ENCODE measurements around the gene PCNX2. TPM values are rescaled to one million over a fixed set of nuclear protein-coding genes. Genes with fewer than 3 reads are reported as not detected.

PCNX2 gene
- total RNA-seq, 1 experiment from 2014 or later: 4.5 TPM

- Histone ChIP-seq H3K27me3 (no peaks in the 10 kb centered on the region), H3K36me3 (no peaks in the 10 kb centered on the region), H3K4me1 (no peaks in the 10 kb centered on the region), H3K27ac (no peak overlapping the region), H3K4me3 (no peak overlapping the region), H3K9me3 (replicated peaks) (no peaks in the 10 kb centered on the region)
- no peak for DNase-seq
Observed at GRCh38 chr1:233290396-233291034, 5.0 kb downstream of the PCNX2 start.

- Histone ChIP-seq H3K27ac (no peak overlapping the region), H3K36me3 (no peaks in the 10 kb centered on the region), H3K27me3 (no peaks in the 10 kb centered on the region), H3K4me3 (no peak overlapping the region), H3K4me1 (no peaks in the 10 kb centered on the region), H3K9me3 (replicated peaks) (no peaks in the 10 kb centered on the region)
- no peak for DNase-seq
Observed at GRCh38 chr1:233289676-233290075, 5.8 kb downstream of the PCNX2 start.

- H3K27me3 ChIP-seq: no peaks in the 10 kb centered on the region
- no peak overlapping the region for H3K4me3 ChIP-seq
- H3K36me3 ChIP-seq: no peaks in the 10 kb centered on the region
- H3K4me1 ChIP-seq: no peaks in the 10 kb centered on the region
- no peak overlapping the region for H3K27ac ChIP-seq
- no peak for DNase-seq
- H3K9me3 ChIP-seq (replicated peaks): no peaks in the 10 kb centered on the region
Observed at GRCh38 chr1:233282582-233282886, 13.0 kb downstream of the PCNX2 start.

- Histone ChIP-seq H3K27ac (no peak overlapping the region), H3K4me3 (no peak overlapping the region)
- DNase-seq: no peak
Observed at GRCh38 chr1:233281711-233282581, 13.6 kb downstream of the PCNX2 start.

GRCh38 chr1:233279971-233280370 lies 15.6 kb downstream of the PCNX2 start:
- Histone ChIP-seq H3K4me1 (no peaks in the 10 kb centered on the region), H3K9me3 (replicated peaks) (no peaks in the 10 kb centered on the region), H3K27ac (no peak overlapping the region), H3K36me3 (no peaks in the 10 kb centered on the region), H3K4me3 (no peak overlapping the region), H3K27me3 (no peaks in the 10 kb centered on the region)
- DNase-seq: no peak

More at GRCh38 chr1:233281711-233282581, 13.6 kb downstream of the PCNX2 start:
- Histone ChIP-seq H3K4me1 (no peaks in the 10 kb centered on the region), H3K27me3 (no peaks in the 10 kb centered on the region), H3K9me3 (replicated peaks) (no peaks in the 10 kb centered on the region), H3K36me3 (no peaks in the 10 kb centered on the region)

- H3K4me3 ChIP-seq: no peak overlapping the region
- H3K27me3 ChIP-seq: no peaks in the 10 kb centered on the region
- H3K4me1 ChIP-seq: no peaks in the 10 kb centered on the region
- no peaks in the 10 kb centered on the region for H3K9me3 ChIP-seq (replicated peaks)
- no peak overlapping the region for H3K27ac ChIP-seq
- no peaks in the 10 kb centered on the region for H3K36me3 ChIP-seq
- DNase-seq: no peak
Observed at GRCh38 chr1:233278631-233279030, 16.9 kb downstream of the PCNX2 start.

- H3K4me3 ChIP-seq: no peak overlapping the region
- H3K4me1 ChIP-seq: no peaks in the 10 kb centered on the region
- H3K27me3 ChIP-seq: no peaks in the 10 kb centered on the region
- DNase-seq: no peak
- no peaks in the 10 kb centered on the region for H3K36me3 ChIP-seq
- H3K27ac ChIP-seq: no peak overlapping the region
- no peaks in the 10 kb centered on the region for H3K9me3 ChIP-seq (replicated peaks)
Observed at GRCh38 chr1:233277637-233278606, 17.6 kb downstream of the PCNX2 start.

GRCh38 chr1:233269656-233270055 lies 25.9 kb downstream of the PCNX2 start:
- H3K36me3 ChIP-seq: no peaks in the 10 kb centered on the region
- no peaks in the 10 kb centered on the region for H3K27me3 ChIP-seq
- no peak overlapping the region for H3K4me3 ChIP-seq
- no peak overlapping the region for H3K27ac ChIP-seq
- DNase-seq: no peak
- no peaks in the 10 kb centered on the region for H3K4me1 ChIP-seq
- H3K9me3 ChIP-seq (replicated peaks): no peaks in the 10 kb centered on the region

GRCh38 chr1:233268389-233269022 lies 27.0 kb downstream of the PCNX2 start:
- Histone ChIP-seq H3K27me3 (no peaks in the 10 kb centered on the region), H3K36me3 (no peaks in the 10 kb centered on the region), H3K4me3 (no peak overlapping the region), H3K27ac (no peak overlapping the region), H3K4me1 (no peaks in the 10 kb centered on the region), H3K9me3 (replicated peaks) (no peaks in the 10 kb centered on the region)
- no peak for DNase-seq

- no peak for DNase-seq
- no peaks in the 10 kb centered on the region for H3K4me1 ChIP-seq
- H3K27ac ChIP-seq: no peak overlapping the region
- H3K4me3 ChIP-seq: no peak overlapping the region
- H3K9me3 ChIP-seq (replicated peaks): no peaks in the 10 kb centered on the region
- H3K36me3 ChIP-seq: no peaks in the 10 kb centered on the region
- H3K27me3 ChIP-seq: no peaks in the 10 kb centered on the region
Observed at GRCh38 chr1:233261695-233262094, 33.8 kb downstream of the PCNX2 start.

- DNase-seq: no peak
- no peaks in the 10 kb centered on the region for H3K4me1 ChIP-seq
- no peak overlapping the region for H3K4me3 ChIP-seq
- no peak overlapping the region for H3K27ac ChIP-seq
- no peaks in the 10 kb centered on the region for H3K36me3 ChIP-seq
- no peaks in the 10 kb centered on the region for H3K27me3 ChIP-seq
- H3K9me3 ChIP-seq (replicated peaks): no peaks in the 10 kb centered on the region
Observed at GRCh38 chr1:233261206-233261605, 34.3 kb downstream of the PCNX2 start.

GRCh38 chr1:233257786-233258185 lies 37.7 kb downstream of the PCNX2 start:
- Histone ChIP-seq H3K9me3 (replicated peaks) (no peaks in the 10 kb centered on the region), H3K27me3 (no peaks in the 10 kb centered on the region), H3K4me1 (no peaks in the 10 kb centered on the region), H3K4me3 (no peak overlapping the region), H3K36me3 (no peaks in the 10 kb centered on the region), H3K27ac (no peak overlapping the region)
- no peak for DNase-seq

GRCh38 chr1:233256789-233257188 lies 38.7 kb downstream of the PCNX2 start:
- DNase-seq: no peak
- H3K27ac ChIP-seq: no peak overlapping the region
- H3K36me3 ChIP-seq: no peaks in the 10 kb centered on the region
- no peak overlapping the region for H3K4me3 ChIP-seq
- H3K9me3 ChIP-seq (replicated peaks): no peaks in the 10 kb centered on the region
- no peaks in the 10 kb centered on the region for H3K27me3 ChIP-seq
- no peaks in the 10 kb centered on the region for H3K4me1 ChIP-seq

- H3K9me3 ChIP-seq (replicated peaks): no peaks in the 10 kb centered on the region
- H3K27ac ChIP-seq: no peak overlapping the region
- no peaks in the 10 kb centered on the region for H3K27me3 ChIP-seq
- H3K36me3 ChIP-seq: no peaks in the 10 kb centered on the region
- no peaks in the 10 kb centered on the region for H3K4me1 ChIP-seq
- no peak for DNase-seq
- no peak overlapping the region for H3K4me3 ChIP-seq
Observed at GRCh38 chr1:233256191-233256590, 39.3 kb downstream of the PCNX2 start.

Data from SJCRH30 (cell line).